Mesenteric fat pad (tissue), 1 donor: ENCODE results near the gene LRP6. TPM values are rescaled to one million over a fixed set of nuclear protein-coding genes. Genes with fewer than 3 reads are reported as not detected.

Source experiments
- DNase-seq: peaks from one replicate; pipeline ENCODE4 v3.0.0-alpha.2; 2020; ENCODE audit warnings: low spot score
- total RNA-seq: library from RNA; stranded (reverse); fragmentation: NEBNext Ultra II Directional; extraction: Animal tissue kit (Norgen Biotek cat#: 25700); gene quantifications from one replicate; pipeline ENCODE4 v1.2.1, GENCODE V29; 2021
- donor health status: DM: yes; HTN: yes; CAD: no.

Gene LRP6
- total RNA-seq, 1 donor from 2014 or later = 31.6 TPM

DNA sequence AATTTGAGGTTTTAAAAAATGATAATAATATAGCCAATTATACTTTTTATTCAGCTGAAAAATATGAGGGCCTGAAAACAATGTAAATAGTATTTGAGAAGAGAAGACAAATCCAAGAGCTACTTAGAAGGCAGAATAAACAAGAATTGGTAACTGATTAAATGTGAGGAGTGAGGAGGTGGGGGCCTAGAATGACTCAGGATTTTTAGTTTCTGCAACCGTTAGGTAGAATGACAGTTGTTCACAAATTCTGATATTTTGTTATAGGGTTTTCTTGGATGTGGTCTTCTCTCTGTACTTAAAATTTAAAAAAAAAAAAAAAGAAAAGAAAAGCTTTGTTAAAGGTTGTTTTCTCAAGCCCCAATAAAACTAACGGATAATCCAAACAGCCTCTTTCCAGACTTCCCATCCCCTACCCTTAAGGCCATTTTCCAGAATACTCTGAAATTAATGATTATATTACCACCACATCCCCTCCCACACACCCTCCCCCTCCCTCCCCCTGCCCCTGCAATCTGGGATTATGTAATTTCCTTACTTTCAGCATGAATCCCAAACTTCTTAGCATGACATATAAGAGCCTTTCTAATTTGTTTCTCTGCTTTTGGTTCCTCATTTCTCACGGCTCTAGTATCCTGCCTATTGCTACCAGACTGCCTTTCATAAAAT lies 50.4 kb downstream of the LRP6 start:
- DNase-seq = no peak

DNA sequence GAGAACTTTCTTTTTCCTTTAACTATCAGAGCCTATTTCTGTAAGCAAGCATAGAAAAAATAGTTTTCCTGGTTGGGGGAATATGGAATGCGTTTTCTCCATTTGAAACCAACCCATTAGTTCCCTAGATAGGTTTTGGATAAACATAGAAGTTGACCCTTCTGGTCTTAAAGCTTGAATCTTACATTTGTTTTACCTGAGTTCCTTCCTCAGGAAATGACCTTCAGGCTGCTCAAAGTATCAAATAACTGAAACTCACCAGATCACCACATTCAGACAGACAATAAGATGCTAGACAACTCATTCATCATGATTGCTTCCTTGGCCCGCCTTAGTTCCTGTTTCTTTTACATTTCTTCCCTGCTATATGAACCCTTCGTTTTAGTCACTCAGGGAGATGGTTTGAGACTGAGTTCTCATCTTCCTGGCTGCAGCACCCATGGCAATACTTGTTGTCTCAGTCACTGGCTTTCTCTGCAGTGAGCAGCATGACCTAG lies 52.2 kb downstream of the LRP6 start:
- no peak for DNase-seq

DNA sequence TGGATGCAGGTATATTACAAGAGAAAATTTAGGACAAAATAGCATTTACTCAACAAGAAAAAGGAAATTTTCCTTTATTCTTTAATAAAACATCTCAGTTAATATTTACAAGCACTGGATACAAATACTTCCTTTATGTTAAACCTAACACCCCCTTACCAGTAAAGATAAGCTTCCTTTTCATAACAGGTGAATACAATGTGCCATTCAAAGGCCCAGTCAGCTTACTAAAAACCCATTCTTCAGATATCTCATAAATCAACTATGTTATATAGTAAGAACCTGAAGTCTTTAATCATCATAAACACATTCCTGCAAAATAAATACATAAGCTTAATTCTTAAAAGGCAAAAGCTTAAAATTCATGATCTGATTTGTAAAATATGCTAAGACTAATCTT lies 52.6 kb downstream of the LRP6 start:
- no peak for DNase-seq

DNA sequence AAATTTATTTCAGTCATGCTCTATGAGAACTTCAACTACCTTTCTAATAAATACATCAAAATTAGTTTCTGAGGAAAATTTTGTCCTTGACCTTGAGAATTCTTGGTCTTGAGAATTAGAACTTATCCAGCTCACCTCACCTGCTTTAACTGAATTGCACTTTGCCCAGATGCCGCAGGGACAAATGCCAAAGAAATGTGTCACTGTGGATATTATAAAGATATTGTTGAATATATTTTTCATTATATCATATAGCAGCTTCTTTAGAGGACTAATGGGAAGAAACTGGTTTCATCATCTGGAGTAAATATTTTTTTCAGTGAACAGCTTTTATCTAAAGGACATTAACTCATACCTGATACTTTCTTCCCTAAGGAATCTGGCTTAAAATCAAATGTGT lies 54.1 kb downstream of the LRP6 start:
- no peak for DNase-seq

DNA sequence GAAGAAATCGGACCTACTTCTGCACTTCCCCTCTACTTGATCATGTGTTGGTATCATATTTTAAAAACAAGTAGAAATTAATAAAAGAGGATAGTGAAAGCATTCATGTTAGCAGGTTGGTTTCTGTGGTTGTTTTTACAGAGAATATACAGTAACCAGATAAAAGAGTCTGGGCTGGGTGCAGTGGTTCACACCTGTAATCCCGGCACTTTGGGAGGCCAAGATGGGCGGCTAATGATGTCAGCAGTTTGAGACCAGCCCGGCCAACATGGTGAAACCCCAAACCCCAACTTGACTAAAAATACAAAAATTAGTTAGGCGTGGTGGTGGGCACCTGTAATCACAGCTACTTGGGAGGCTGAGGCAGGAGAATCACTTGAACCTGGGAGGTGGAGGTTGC lies 55.9 kb downstream of the LRP6 start:
- DNase-seq = no peak

DNA sequence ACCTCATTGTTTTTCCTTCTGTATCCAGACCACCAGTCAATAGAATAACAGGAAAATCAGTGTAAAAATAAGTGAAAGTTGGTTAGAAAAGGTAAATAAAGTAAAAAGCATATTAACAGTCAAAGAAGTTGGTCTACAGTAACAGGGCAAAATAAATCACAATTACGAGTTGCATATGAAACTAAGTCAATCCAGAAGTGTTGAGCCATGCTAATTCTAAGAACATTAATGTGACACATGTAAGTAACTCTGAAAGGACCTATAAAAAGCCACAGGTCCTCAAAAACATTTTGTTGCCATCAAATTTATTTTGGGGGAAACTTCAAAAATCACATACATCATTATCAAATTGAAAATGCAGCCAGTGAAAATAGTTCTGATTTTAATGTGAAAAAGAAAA lies 56.4 kb downstream of the LRP6 start:
- DNase-seq = no peak

GRCh38 chr12:12209675-12210074 lies 57.2 kb downstream of the LRP6 start:
- DNase-seq = no peak

DNA sequence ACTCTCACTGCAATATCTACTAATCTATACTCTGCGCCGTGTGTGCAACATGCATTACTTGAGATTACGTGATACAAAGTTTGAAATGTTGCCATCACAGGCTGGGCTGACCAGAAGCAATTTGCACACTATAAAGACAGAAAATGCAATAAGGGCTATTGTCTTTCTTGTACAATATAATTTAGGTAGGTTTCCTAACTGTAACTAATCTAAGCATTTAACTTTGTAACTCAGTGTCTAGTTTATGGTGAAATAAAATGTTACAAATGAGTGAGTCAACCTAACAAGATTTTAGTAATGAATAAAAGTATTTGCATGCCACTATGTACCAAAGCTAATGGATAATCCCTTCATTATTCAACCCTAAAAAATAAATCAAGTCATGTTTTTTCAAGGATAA lies 57.8 kb downstream of the LRP6 start:
- no peak for DNase-seq

DNA sequence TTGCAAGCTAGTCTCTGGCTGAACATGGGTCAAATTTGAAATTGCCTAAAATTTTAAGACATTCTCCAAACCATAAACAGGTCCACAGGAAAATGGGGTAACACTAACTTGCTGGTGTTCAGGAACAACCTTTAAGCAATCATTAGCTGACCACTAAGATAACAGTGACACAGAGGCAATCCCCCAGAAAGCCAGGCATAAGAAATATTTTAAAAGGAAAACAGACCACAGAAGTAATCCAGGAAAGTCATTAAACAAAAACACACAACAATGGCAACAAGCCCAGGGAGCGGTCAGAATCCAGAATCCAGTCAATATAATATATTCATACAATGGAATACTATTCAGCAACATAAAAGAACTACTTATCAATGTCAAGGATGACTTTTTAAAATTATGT lies 59.1 kb downstream of the LRP6 start:
- no peak for DNase-seq

GRCh38 chr12:12206776-12207388 lies 60.0 kb downstream of the LRP6 start:
- no peak for DNase-seq

- DNase-seq = no peak
Measured at GRCh38 chr12:12202747-12203146, 64.1 kb downstream of the LRP6 start.

DNA sequence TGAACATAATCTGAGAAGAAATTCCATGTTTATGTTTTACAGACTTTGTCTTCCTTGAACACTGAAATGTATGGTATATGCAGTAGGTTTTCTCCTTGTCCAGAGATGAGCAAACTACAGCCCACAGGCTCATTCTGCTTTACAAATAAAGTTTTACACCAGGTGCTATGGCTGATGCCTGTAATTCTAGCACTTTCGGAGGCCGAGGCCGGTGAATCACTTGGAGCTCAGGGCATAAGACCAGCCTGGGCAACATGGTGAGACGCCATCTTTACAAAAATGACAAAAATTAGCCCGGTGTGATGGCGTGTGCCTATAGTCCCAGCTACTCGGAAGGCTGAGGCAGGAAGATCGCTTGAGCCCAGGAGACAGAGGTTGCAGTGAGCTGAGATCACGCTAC lies 64.7 kb downstream of the LRP6 start:
- DNase-seq = no peak

DNA sequence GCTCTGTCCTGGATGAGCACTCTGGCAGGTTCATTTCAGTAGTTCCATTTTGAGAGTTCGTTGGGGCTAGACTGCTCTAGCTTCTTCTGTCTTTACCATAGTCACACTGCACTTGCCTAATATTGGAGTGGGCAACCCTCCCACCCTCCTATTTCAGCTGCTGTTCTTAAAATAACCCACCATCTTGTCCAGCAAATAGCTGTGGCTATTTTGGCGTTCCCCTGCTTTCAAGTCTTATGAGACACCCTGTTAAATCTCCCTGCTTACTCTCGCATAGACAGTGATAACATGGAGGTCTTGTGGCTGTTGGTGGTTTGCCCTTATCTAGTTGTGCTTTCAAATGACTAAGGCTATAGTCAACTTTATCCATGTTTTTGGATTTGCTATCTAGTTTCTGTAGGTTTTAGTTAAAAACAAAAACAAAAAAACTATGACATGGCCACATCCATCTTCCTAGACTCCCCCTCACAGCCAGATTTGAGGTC lies 65.5 kb downstream of the LRP6 start:
- no peak for DNase-seq

GRCh38 chr12:12200363-12200762 lies 66.5 kb downstream of the LRP6 start:
- no peak for DNase-seq

- DNase-seq = no peak
Measured at GRCh38 chr12:12198124-12198523, 68.7 kb downstream of the LRP6 start.

DNA sequence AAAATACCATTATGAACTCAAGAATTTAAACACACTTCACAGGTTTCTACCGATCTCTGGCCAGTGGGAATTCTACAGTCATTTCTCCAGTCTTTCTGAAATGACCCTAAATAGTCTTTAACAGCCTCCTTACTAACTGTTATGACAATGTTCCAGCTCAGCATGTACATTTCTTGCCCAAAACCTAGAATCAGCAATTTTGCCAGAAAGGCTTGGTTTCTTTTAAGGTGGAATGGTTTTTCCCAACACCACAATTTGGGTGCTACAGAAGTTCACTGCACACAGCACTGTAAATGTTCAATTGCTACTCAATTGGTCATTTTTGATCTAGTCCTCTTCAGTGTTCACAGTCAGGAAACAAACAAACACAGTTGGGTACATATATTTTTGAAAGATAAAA lies 69.7 kb downstream of the LRP6 start:
- DNase-seq = no peak

DNA sequence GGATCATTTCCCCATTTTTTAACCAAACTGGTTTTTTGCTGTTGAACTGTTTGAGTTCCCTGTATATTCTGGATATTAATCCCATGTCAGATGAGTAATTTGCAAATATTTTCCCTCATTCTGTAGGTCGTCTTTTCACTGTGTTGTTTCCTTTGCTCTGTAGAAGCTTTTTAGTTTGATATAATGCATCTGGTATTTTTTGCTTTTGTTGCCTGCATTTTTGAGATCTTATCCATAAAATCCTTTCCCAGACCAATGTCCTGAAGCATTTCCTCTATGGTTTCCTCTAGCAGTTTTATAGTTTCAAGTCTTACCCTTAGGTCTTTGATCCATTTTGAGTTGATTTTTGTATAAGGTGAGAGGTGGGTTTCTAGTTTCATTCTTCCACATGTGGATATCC lies 71.3 kb downstream of the LRP6 start:
- no peak for DNase-seq

GRCh38 chr12:12195081-12195480 lies 71.8 kb downstream of the LRP6 start:
- no peak for DNase-seq

- DNase-seq = no peak
Measured at GRCh38 chr12:12194206-12194605, 72.6 kb downstream of the LRP6 start.

- DNase-seq = no peak
Measured at GRCh38 chr12:12191008-12191407, 75.8 kb downstream of the LRP6 start.

- no peak for DNase-seq
Measured at GRCh38 chr12:12190087-12190809, 76.6 kb downstream of the LRP6 start.

GRCh38 chr12:12185414-12185813 lies 81.4 kb downstream of the LRP6 start:
- DNase-seq = no peak
